HepG2 (cell line): ENCODE measurements around the gene RHOBTB3. TPM values are rescaled to one million over a fixed set of nuclear protein-coding genes. Genes with fewer than 3 reads are reported as not detected.

Experiments
- CREB1 ChIP-seq, 2 experiments: fragments of 450-650 bp in 1 of 2; IDR thresholded peaks; 2 replicates each; pipeline ENCODE4 v1.6.1; 2016 to 2017; ENCODE audit warnings: control low read depth in 1 of 2, mild to moderate bottlenecking in 1 of 2, missing compliant biosample characterization in 1 of 2, missing genetic modification characterization in 1 of 2
- IKZF1 ChIP-seq: fragments of 450-650 bp; IDR thresholded peaks from 2 replicates; pipeline ENCODE4 v1.7.1; 2016
- IKZF4 ChIP-seq: sonication (generic); formaldehyde crosslinking; IDR thresholded peaks from 2 replicates; pipeline ENCODE4 v1.5.1; 2020; ENCODE audit warnings: borderline replicate concordance, mild to moderate bottlenecking, low read depth, missing genetic modification reagents; ENCODE audit errors: not compliant biosample characterization
- KDM3A ChIP-seq: IDR thresholded peaks from 2 replicates; pipeline ENCODE4 v1.6.1; 2018; ENCODE audit warnings: low read depth, missing compliant biosample characterization
- KDM5B ChIP-seq: sonication (generic); formaldehyde crosslinking; IDR thresholded peaks from 2 replicates; pipeline ENCODE4 v1.4.0; 2020; ENCODE audit warnings: missing genetic modification reagents, mild to moderate bottlenecking, borderline replicate concordance
- KMT2B ChIP-seq: IDR thresholded peaks from 2 replicates; pipeline ENCODE4 v1.6.1; 2016; ENCODE audit warnings: missing genetic modification reagents, missing compliant biosample characterization
- MXD4 ChIP-seq: IDR thresholded peaks from 2 replicates; pipeline ENCODE4 v1.6.1; 2016; ENCODE audit warnings: mild to moderate bottlenecking, missing biosample characterization, missing genetic modification reagents
- SIX1 ChIP-seq: sonication (generic); formaldehyde crosslinking; IDR thresholded peaks from 2 replicates; pipeline ENCODE4 v1.4.0; 2020; ENCODE audit warnings: missing genetic modification reagents, borderline replicate concordance
- SIX4 ChIP-seq: sonication (generic); formaldehyde crosslinking; IDR thresholded peaks from 2 replicates; pipeline ENCODE4 v1.4.0; 2020; ENCODE audit warnings: missing genetic modification reagents
- TMF1 ChIP-seq: sonication (generic); formaldehyde crosslinking; IDR thresholded peaks from 2 replicates; pipeline ENCODE4 v1.8.1; 2022; ENCODE audit warnings: low read depth, missing genetic modification reagents
- TRIM24 ChIP-seq: sonication (generic); formaldehyde crosslinking; IDR thresholded peaks from 2 replicates; pipeline ENCODE4 v1.8.0; 2022; ENCODE audit warnings: mild to moderate bottlenecking, missing genetic modification reagents
- YY1 ChIP-seq: IDR thresholded peaks from 2 replicates; pipeline ENCODE4 v1.6.1; 2011; ENCODE audit warnings: low read length, low read depth, moderate library complexity, mild to moderate bottlenecking; ENCODE audit not compliant: insufficient read depth, insufficient replicate concordance
- ZBTB7B ChIP-seq: sonication (generic); formaldehyde crosslinking; IDR thresholded peaks from 2 replicates; pipeline ENCODE4 v1.4.0; 2020; ENCODE audit warnings: missing genetic modification reagents
- ZNF136 ChIP-seq: sonication (generic); formaldehyde crosslinking; IDR thresholded peaks from 2 replicates; pipeline ENCODE4 v1.8.1; 2022; ENCODE audit warnings: low read depth, mild to moderate bottlenecking, moderate library complexity, missing genetic modification reagents
- ZNF234 ChIP-seq: sonication (generic); formaldehyde crosslinking; conservative IDR thresholded peaks from 2 replicates; pipeline ENCODE4 v1.5.1; 2020; ENCODE audit warnings: mild to moderate bottlenecking, missing genetic modification reagents
- ZNF253 ChIP-seq: sonication (generic); formaldehyde crosslinking; IDR thresholded peaks from 2 replicates; pipeline ENCODE4 v1.8.0; 2022; ENCODE audit warnings: mild to moderate bottlenecking, missing genetic modification reagents, borderline replicate concordance
- ZNF343 ChIP-seq: sonication (generic); formaldehyde crosslinking; IDR thresholded peaks from 2 replicates; pipeline ENCODE4 v1.4.0; 2020; ENCODE audit warnings: mild to moderate bottlenecking, missing genetic modification reagents
- ZNF615 ChIP-seq: sonication (generic); formaldehyde crosslinking; IDR thresholded peaks from 2 replicates; pipeline ENCODE4 v1.5.0; 2020; ENCODE audit warnings: mild to moderate bottlenecking, missing genetic modification reagents, borderline replicate concordance
- polyA plus RNA-seq, 8 experiments: library from polyadenylated mRNA; depleted of rRNA in 3 of 8; stranded (reverse) in 7 of 8; unstranded in 1 of 8; fragments of >200 nt; fragmentation: Illumina TruSeq in 4 of 8; extraction: Trizol in 4 of 8; gene quantifications; 2 replicates each; pipeline versions ENCODE4 v1.2.1 to v1.2.3, GENCODE V29; 2011 to 2016; ENCODE audit warnings: low read depth in 4 of 8, missing spikeins in 1 of 8, mixed read lengths in 1 of 8; ENCODE audit not compliant: insufficient read depth in 1 of 8
- total RNA-seq, 5 experiments: library from RNA; depleted of rRNA; stranded (reverse); fragments of >200 nt; fragmentation: Illumina TruSeq; extraction: Trizol; gene quantifications; 2 replicates each; pipeline ENCODE4 v1.2.3, GENCODE V29; 2016; ENCODE audit warnings: low read depth in 1 of 5
- TF ChIP-seq, protein P1 (sequence below): sonication (generic); formaldehyde crosslinking; IDR thresholded peaks from 2 replicates; pipeline ENCODE4 v1.4.0; 2020; ENCODE audit warnings: mild to moderate bottlenecking, missing genetic modification reagents
- TF ChIP-seq, protein P2 (sequence below): sonication (generic); formaldehyde crosslinking; IDR thresholded peaks from 2 replicates; pipeline ENCODE4 v1.4.0; 2020; ENCODE audit warnings: missing genetic modification reagents
- TF ChIP-seq, protein P3 (sequence below): sonication (generic); formaldehyde crosslinking; IDR thresholded peaks from 2 replicates; pipeline ENCODE4 v1.4.0; 2020; ENCODE audit warnings: missing genetic modification reagents
- TF ChIP-seq, protein P4 (sequence below): fragments of 450-650 bp; IDR thresholded peaks from 2 replicates; pipeline ENCODE4 v1.6.1; 2017; ENCODE audit warnings: mild to moderate bottlenecking
- TF ChIP-seq, protein P5 (sequence below): sonication (generic); formaldehyde crosslinking; IDR thresholded peaks from 2 replicates; pipeline ENCODE4 v1.8.0; 2022; ENCODE audit warnings: missing genetic modification reagents, low read depth, mild to moderate bottlenecking, borderline replicate concordance

Gene RHOBTB3
- total and polyA plus RNA-seq, 2 of the 13 experiments (the other 11 are each of a cell fraction or from before 2014, with no cell fraction given) = 31.6 to 35.4 TPM

DNA sequence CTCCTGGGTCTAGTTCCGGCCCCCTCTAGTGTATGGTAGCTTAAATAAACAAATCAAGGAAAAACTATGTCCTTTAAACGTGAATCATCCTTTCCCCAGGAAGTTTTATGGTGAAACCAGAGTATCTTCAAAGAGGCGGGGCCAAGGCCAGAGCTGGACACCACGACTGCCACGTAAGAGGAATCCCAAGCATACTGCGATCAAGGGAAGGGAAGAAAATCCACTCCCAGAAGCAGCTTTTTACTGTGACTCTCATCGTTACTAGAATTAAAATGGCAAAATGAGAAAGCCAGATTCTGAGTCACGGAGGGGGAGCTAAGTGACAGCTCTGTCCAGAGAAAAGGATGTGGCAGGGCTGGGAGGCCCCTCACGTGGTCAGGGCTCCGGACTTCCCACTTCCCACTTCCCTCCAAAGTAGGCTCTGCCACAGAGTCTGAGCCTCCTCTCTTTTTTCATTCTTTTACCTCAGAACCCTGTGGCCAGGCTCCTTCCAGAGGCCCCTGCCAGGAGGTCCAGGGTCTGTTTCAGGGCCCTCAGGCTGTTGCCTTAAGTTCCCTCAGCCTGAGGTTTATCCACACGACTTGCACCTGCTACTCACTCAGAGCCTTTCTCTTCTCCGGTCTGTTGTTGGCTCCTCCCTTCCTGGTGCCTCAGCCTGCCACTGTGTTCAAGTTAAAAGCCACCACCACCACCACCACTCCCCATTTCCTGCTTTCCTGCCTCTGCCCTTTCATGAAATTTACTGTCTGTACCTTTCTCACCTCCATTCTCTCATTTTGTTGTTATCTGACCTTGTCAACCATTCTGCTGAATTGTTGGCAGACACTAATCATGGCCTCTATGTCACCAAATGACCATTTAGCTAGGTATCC lies 92.8 kb downstream of the RHOBTB3 start (continued):
- TF ChIP-seq ZNF615 (CRISPR knock-in tag) = no peak
- peak; percentile 17; the same call in 1 of the 2 replicates for TF ChIP-seq SIX4 (CRISPR knock-in tag)
- TF ChIP-seq KDM3A (CRISPR knock-in tag) = no peak
- no peak for TF ChIP-seq YY1
- TF ChIP-seq KDM5B = peak; percentile 59; the same call in 1 of the 2 replicates
- TF ChIP-seq, protein P1, sequence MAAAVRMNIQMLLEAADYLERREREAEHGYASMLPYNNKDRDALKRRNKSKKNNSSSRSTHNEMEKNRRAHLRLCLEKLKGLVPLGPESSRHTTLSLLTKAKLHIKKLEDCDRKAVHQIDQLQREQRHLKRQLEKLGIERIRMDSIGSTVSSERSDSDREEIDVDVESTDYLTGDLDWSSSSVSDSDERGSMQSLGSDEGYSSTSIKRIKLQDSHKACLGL (CRISPR knock-in tag) = no peak
- TF ChIP-seq, protein P2, sequence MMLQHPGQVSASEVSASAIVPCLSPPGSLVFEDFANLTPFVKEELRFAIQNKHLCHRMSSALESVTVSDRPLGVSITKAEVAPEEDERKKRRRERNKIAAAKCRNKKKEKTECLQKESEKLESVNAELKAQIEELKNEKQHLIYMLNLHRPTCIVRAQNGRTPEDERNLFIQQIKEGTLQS = 0 out of 2 replicates have a peak, but pooled peaks have one; percentile 11
- TF ChIP-seq ZNF343 (CRISPR knock-in tag) = no peak
- no peak for TF ChIP-seq ZNF136 (CRISPR knock-in tag)
- no peak for TF ChIP-seq IKZF4
- peak; percentile 64; the same call in 1 of the 2 replicates for TF ChIP-seq TMF1 (CRISPR knock-in tag)
- TF ChIP-seq ZNF234 = no peak
- TF ChIP-seq, protein P3, sequence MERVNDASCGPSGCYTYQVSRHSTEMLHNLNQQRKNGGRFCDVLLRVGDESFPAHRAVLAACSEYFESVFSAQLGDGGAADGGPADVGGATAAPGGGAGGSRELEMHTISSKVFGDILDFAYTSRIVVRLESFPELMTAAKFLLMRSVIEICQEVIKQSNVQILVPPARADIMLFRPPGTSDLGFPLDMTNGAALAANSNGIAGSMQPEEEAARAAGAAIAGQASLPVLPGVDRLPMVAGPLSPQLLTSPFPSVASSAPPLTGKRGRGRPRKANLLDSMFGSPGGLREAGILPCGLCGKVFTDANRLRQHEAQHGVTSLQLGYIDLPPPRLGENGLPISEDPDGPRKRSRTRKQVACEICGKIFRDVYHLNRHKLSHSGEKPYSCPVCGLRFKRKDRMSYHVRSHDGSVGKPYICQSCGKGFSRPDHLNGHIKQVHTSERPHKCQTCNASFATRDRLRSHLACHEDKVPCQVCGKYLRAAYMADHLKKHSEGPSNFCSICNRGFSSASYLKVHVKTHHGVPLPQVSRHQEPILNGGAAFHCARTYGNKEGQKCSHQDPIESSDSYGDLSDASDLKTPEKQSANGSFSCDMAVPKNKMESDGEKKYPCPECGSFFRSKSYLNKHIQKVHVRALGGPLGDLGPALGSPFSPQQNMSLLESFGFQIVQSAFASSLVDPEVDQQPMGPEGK (CRISPR knock-in tag) = no peak; the same call in 1 of the 2 replicates
- TF ChIP-seq, protein P4, sequence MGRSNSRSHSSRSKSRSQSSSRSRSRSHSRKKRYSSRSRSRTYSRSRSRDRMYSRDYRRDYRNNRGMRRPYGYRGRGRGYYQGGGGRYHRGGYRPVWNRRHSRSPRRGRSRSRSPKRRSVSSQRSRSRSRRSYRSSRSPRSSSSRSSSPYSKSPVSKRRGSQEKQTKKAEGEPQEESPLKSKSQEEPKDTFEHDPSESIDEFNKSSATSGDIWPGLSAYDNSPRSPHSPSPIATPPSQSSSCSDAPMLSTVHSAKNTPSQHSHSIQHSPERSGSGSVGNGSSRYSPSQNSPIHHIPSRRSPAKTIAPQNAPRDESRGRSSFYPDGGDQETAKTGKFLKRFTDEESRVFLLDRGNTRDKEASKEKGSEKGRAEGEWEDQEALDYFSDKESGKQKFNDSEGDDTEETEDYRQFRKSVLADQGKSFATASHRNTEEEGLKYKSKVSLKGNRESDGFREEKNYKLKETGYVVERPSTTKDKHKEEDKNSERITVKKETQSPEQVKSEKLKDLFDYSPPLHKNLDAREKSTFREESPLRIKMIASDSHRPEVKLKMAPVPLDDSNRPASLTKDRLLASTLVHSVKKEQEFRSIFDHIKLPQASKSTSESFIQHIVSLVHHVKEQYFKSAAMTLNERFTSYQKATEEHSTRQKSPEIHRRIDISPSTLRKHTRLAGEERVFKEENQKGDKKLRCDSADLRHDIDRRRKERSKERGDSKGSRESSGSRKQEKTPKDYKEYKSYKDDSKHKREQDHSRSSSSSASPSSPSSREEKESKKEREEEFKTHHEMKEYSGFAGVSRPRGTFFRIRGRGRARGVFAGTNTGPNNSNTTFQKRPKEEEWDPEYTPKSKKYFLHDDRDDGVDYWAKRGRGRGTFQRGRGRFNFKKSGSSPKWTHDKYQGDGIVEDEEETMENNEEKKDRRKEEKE = no peak
- TF ChIP-seq CREB1 (IDR thresholded peaks at IDR 0.05) = no peak
- peak; percentile 74 for TF ChIP-seq CREB1 (CRISPR knock-in tag; IDR thresholded peaks at IDR 0.05)
- TF ChIP-seq ZNF253 (CRISPR knock-in tag) = no peak
- TF ChIP-seq IKZF1 = no peak
- TF ChIP-seq SIX1 = peak; percentile 63; the same call in 1 of the 2 replicates
- no peak for TF ChIP-seq TRIM24
- no peak for TF ChIP-seq ZBTB7B (CRISPR knock-in tag)
- TF ChIP-seq, protein P5, sequence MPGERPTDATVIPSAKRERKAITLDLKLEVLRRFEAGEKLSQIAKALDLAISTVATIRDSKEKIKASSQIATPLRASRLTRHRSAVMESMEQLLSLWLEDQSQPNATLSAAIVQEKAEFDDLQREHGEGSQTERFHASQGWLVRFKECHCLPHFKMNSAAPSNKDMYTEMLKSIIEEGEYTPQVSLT (CRISPR knock-in tag) = no peak
- TF ChIP-seq KMT2B (CRISPR knock-in tag) = no peak
- peak; percentile 63; the same call in 1 of the 2 replicates for TF ChIP-seq MXD4 (CRISPR knock-in tag)
